GM18519 (cell line): ENCODE results near the gene ILKAP.
A peak's percentile ranks its signal among the peaks of the same experiment; 100 is the strongest.

Experiments
- ATAC-seq: cut with Tn5 transposase; IDR thresholded peaks from one replicate; pipeline ENCODE4 v1.9.1; 2021; ENCODE audit warnings: mild to moderate bottlenecking, moderate library complexity; ENCODE audit not compliant: unreplicated experiment, low FRiP score

Gene ILKAP, protein sequence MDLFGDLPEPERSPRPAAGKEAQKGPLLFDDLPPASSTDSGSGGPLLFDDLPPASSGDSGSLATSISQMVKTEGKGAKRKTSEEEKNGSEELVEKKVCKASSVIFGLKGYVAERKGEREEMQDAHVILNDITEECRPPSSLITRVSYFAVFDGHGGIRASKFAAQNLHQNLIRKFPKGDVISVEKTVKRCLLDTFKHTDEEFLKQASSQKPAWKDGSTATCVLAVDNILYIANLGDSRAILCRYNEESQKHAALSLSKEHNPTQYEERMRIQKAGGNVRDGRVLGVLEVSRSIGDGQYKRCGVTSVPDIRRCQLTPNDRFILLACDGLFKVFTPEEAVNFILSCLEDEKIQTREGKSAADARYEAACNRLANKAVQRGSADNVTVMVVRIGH

DNA sequence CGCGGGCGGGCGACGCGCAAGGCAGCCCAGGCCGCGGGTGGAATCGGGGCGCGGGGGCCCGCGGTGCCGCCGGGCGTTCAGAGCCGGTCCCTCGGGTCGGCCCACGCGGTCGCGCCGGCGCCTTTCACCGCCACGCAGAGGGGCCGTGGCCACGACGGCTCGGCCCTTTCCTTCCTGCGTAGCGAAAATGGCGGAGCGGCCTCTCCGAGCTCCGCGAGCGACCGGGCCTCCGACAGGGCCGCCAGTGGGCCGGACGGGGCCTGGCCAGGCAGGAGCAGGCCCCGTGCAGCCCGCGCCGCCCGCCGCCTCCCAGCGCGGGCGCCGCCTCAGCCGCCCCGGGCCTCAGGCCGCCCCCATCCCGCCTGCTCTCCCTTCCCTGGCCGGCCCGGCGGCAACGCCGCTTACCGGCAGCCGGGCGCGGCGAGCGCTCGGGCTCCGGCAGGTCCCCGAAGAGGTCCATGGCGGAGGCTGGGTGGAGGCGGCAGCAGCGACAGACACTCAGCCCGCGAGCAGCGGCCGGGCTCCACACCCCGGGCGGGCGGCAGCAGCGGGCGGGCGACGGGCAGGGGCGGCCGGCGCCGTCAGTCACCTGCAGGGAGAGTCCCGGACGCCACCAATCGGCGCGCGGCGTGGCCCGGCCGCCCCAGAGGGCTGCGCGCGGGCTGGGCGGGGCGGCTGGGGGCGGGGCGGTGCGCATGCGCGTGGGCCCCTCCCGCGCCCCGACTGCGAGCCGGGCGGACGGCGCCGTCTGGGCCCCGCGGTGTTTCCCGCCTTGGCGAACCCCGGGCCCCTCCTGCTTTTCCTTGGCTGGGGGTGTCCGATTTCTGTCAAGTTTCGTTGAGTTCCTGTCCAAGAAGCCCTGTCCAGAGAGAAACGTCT, at the start of gene ILKAP:
ILKAP (minus strand) TSS at position 602 of the 879 bp plus-strand sequence; CDS start at position 460, 142 bp downstream.
- peak; percentile 84 for ATAC-seq

DNA sequence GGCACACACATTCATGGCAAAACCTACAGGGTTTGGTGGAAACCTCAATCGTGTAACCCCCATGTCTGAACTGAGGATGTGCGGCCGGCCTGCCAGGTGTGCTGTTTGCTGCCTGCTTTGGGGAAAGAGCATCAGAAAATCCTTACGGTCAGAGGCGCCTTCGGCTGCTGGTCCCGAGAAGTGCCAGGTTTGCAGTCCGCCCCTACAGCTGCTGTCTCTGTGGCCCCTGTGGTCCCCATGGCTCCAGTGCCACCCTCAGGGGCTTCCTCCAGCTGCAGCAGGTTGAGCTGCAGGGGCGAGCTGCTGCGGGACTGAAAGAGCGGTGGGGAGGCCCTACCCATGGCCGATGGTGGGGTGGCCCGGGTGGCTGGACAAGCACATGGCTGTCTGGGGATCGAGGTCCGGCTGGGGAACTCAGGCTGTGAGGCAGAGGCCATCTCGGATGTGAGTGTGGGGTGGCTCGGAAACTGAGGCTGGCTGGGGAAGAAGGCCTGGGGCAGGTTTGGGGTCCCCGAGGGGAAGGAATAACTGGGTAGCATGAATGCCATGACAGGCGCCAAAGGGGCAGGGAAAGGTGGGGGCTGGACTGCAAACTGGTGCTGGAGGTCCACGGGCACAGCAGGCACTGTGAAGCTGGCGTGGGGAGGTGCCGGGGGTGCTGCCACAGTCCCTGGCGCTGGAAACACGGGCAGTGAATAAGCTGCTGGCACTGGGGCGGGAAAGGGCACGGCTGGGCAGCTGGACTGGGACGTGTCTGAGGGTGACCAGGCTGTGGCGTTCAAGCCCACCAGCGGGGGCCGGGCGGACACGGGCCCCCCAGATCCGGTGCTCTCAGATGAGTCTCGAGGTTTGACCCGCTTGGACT, 49.5 kb upstream of the ILKAP start:
- no peak for ATAC-seq

DNA sequence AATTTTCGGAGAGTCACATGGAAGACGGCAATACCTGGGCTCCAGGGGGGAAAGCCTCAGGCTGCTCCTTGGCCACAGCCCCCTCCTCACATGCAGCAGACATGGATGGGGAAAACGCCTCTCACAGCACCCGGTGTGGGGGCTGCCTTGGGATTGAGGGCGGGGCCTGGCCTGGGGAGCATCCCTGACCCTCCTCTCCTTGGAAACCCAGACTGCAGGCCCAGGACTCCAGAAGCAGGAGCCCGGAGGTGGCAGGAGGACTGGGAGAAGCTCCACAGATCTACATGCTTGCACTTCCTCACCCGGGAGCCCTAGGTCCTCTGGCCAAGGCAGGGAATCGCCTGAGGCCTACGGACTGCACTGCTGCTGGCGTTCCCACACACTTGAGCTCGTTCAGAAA, 48.5 kb upstream of the ILKAP start:
- ATAC-seq, result no peak

DNA sequence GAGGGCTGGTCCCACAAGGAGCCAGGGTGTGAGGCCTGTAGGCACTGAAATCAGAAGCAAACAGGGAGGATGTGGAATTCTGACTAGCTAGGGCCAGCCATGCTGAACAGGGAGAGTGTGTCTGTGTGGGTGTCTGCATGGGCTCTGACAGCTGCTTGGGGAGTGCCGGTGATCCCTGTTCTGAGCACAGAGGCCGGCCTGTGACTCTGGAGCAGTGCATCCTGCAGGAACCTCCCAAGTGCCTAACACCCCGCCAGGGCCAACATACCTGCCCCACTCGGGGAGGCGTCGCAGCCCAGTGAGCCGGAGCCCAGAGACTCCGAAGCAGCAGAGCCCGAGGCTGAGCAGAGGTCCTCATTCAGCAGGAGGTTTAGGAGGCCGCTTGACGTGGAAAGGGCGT, 47.8 kb upstream of the ILKAP start:
- ATAC-seq, result no peak

DNA sequence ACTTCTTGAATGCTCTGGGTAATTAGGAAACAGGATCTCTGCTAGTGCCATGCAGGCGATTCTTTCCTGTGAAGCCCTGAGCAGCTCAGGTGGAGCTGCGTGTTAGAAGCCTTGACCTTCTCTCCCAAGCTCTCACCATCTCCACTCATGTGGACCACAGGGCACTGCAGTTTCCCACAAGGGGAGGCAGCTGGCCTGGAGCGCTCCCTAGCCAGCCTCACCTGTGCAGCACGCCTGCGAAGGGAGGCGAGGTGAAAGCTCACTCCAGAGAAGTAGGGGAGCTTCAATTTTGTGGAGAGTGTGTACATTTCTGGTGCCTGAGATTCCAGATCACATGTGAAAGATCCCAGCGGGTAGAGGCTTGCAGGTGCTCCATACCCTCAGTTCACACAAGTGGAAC, 47.4 kb upstream of the ILKAP start:
- ATAC-seq, result no peak

DNA sequence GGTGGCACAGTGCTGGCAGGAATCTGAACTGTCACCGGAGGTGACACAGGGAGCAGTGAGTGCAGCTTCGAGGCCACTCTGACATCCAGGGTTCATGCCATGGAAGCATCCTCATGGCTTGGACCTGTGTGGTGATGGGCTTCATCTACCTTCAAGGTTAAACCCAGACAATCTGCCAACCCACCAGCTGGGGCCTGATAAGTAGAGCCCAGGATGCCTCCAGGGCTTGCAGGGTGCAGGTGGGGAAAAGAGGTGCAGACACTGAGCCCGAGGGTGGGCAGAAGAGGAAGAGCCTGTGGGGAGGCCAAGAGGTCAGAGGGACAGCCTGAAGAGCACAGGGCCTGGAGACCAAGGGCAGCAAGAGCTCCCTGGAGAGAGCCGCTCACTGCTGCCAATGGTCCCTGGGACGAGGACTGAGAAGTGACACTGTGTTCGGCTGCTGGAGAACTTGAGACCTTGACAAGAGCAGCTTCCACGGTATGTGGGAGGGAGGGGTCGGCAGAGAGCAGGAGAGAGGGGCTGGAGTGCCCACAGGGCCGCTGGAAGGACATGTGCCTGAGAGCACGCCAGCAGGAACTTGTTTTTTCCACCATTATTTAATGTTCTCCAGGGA, 44.5 kb upstream of the ILKAP start:
- no peak for ATAC-seq

DNA sequence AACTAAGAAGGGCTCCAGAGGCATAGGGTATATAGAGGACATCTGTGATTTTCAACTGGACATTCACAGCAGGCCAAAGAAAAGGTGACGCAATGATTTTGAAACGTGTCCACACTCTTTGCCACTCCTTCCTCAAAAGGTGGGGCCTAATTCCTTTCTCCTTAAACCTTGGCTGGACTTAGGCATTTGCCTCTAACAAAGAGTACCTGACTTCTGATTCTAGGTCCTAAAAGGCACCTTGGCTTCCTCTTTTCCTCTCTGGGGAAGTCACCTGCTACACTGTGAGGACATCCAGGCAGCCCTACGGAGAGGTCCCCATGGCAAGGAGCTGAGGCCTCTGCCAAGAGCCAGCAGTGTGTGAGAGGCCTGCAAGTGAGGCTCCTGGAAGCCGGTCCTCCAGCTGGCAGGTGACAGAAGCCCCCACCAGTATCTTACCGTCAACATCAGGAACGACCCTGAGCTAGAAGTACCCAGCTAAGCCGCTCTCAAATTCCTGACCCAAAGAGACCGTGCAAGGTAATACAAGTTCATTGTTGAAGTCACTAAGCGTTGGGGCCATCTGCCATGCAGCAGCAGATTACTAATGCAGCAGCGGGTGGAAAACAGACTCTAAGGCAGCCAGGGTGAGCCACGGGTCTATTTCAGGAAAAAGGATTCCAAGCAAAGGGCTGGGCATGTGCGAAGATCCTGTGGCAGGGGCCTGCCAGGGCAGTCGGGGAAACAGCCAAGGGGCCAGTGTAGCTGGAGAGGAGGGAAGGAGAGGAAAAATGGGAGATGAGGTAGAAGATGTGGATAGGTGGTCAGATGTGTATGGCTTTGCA, 43.7 kb upstream of the ILKAP start:
- no peak for ATAC-seq

DNA sequence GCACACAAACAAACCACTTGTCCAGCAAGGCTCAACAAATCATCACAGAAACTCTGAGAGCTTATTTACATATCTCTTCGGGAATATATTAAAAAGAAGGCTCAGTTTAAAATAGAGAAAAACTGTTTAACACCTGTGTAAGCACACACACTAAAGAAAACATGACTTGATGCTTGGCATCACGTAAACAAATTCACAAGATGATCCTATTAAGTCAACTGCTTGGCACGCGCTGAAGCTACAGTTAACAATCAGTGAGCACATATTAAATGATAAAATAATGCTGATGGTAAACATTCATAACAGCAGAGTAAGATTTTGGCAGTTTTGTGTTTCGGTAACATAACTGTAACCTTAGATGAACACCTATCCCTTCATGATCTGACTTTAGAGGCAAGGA, 40.7 kb upstream of the ILKAP start:
- ATAC-seq, result no peak

DNA sequence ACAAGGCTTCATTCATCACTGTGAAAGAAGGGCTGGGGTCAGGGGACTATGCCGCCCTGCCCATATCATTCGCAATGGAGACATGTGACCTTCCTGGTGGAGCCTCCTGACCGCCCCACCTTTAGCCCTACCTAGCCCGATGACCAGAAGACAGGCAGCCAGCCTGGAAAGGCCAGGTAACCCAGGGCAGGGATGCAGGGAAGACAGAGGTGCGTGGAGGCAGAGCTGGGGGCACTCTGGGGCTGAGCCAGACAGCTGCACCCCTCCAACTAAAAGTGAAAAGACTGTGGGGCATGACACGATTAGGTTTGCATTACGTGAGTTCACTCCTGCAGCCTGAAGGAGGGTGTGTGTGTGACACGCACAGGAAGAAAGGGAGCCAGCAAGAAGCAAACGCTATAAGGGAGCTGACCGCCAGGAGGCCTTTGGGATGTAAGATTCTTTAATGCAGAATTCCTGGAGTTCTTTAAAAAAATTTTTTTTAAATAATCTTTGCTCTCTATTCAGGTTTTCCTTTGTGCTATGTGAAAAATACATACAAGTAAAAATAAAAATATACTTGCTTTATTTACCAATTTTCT, 40.1 kb upstream of the ILKAP start:
- no peak for ATAC-seq

DNA sequence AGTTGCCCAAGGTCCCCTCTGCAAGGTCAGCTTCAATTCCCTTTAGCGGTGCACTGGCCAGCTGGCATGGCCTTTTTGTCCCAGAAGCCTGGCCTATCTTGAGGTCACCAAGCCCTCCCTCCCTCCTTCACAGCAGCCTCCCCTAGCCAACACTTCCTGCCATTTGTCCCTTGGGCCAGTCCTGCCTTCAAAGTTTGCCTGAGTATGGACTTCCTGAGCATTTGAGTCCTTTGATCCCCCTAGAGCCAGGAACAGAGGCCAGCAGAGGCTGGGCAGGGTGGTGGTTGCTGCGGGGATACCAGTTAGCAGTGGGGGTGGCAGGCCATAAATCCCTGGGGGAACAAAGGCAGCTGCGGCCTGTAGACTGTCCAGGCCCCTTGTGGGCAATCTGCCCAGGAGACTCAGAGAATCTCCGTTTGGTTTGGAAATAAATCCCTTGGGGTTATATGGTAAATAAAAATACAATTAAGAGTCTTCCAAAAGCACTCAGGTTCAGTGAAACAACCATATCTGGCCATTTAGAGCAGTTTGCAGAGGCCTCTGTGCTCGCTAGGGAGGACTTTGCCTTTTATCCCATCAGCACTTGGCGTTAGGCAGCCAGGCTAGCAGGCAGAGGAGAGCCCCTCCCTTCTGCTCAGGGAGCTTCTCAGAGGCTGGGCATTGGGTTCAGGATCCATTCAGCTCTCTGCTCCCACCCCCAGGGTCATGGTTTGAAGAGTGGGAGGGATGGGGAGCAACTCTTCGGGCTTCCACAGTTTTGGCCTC, 39.4 kb upstream of the ILKAP start:
- ATAC-seq, result no peak

DNA sequence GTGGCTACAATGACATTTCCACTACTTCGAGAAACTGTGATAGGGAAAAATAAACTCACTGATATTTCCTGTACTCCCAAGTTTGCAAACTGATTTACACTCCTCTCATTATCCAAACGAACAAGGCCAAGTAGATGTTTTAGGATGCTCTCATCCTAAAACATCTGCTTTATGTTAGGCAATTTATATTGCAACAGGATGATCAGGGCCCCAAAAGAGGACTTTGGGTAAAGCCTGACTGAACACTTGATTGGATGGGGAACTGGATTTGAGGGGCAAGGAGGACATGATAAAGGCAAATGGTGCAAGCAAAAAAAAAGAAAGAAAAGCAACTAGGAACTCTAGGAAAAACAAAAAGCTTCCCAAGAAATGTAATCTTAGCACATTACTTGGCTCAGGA, 38.5 kb upstream of the ILKAP start:
- ATAC-seq, result no peak

DNA sequence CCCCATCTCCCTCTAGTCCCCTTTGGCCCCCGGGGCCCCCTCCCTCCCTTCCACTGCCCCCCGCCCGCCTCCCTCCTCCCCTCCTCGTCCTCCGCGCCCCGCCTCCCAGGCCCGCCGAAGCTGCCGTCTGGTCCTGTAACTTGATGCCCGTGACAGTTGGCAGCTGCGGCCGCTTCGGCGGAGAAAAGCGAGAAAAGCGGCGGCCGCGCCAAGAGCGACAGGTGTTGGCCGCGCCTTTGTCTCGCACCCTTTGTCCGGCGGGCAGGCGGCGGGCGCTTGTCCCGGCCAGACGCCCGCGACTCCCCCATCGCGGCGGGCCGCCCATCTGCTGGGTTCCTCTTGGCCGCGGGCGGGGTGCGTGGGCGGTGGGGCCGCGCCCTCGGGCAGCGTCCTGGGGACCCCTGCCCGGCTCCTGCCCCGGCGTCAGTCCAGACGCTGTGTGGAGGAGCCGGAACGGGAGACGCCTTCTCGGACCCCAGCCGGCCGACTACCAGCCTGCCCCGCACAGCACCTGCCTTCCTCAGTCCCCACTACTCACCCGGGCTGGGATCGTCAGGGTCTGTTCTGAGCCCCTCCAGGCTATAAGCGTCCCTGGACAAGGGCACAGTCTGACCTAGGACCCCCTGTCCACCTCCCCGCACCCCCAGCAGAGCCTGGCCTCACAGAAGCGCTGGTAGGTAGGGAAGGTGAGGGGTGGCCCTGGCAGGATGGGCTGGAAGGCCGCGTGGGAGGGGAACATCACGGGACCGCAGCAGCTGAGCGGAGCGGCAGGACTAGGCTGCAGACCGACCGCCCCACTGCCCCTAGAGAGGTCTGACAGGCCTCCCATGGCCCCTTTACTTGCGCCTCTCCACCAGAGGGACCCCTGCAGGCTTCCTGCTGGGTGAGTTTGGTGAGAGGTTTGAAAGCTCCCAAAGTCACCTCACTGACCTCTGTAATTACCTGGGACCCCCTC, 37.5 kb upstream of the ILKAP start:
- no peak for ATAC-seq

DNA sequence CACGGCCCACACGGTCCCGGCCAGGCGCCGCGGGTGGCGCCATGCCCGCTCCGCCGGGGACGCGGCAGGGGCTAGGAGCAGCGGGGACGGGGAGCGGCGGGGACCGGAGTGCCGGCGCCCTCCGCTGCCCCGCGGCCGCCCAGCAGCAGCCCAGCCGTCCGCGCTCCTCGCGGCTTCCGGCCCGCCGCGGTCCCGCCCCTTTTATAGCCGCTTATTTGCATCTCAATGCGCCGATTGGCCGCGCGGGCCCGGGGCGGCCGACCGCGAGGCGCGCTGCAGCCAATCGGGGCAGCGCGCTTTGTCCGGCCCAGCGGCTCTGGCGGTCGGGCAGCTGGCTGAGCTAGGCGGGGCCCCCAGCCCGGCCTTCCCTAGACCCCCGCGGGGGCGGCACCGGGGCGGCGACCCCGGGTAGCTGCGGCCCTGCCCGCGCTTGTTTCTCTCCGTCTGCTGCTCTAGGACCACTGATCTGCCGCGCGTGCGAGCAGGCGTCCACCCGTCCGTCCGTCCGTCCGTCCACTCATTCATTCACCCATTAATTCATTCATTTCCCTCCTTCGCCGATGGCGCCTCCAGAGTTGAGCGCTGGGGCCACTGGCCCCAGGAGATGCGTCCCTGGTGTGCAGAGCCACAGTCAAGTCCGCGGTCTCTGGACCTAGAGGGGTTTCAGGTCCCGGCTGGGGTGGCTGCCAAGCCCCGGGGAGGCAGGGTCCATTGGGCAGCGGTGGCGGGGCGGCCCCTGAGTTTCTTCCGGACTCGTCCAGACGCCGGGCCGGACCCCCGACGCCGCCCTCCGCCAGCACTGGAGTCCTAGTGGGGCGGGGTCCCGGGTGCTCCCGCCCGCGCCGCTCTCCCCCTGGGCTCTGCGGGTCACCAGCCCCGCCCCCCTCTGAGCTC, 36.6 kb upstream of the ILKAP start, which contains the start of gene HES6:
HES6 (minus strand) TSS at position 176 of the 894 bp plus-strand sequence; CDS start at position 43, 133 bp downstream.
- peak; percentile 66 for ATAC-seq

DNA sequence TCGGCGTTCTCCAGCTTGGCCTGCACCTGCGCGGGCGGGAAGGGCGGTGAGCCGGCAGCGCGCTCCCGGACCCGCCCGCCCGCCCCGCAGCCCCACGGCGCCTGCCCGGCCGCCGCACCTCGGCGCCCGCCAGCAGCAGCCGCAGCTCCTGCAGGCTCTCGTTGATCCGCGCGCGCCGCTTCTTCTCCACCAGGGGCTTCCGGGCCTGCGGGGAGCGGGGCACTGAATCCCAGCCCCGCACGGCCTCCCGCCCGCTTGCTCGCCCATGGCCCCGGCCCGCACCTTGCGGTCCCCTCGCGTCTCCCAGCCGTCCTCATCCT, 36.0 kb upstream of the ILKAP start:
- no peak for ATAC-seq

DNA sequence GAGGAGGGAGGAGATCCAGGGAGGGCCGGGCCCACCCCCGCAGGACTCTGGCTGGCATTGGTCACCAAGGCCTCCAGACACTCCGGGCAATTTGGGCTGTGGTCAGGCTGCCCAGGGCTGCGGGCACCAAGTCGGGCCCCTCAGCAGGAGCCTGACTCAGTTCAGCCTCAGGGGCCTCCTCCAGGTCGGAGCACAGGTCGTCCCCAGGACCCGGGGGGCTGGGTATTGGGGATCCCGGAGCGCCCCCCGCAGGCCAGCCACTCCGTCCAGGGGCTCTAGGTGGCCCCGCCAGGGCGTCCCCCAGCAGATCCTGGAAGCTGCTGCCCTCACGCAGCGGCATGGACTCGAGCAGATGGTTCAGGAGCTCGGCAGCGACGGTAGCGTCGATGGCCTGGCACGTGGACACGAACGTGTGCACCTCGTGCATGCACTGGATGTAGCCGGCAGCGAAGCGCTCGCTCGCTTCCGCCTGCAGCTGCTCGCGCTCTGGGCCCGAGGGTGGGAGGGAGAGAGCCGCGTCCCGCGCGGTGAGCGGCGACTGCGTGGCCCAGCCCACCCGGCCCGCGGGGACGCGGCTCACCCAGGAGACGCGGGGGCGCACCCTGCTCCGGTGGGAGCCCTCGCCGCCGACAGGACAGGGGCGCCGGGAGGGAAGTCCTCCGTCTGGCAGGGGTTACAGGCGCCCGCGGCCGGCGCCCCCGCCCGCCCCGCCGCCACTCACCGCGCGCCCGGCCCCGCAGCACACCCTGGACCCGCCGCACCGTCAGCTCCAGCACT, 35.5 kb upstream of the ILKAP start:
- no peak for ATAC-seq
